OCI-LY1 (cell line): ENCODE data around the gene ZFYVE27.

ENCODE experiments used
- EZH2 ChIP-seq: fragments of 200-600 bp; sonication (generic), shearing (Covaris generic); IDR thresholded peaks from 2 replicates; pipeline ENCODE4 v1.8.0; 2017; ENCODE audit warnings: borderline replicate concordance, mixed run types, mild to moderate bottlenecking, antibody characterized with exemption, low read length, moderate library complexity, mixed read lengths
- TF ChIP-seq, protein P1 (sequence below): fragments of 200-600 bp; sonication (generic), shearing (Covaris generic); IDR thresholded peaks from 2 replicates; pipeline ENCODE4 v1.5.1; 2017; ENCODE audit warnings: mild to moderate bottlenecking, antibody characterized with exemption, low read length, moderate library complexity, mixed read lengths

DNA sequence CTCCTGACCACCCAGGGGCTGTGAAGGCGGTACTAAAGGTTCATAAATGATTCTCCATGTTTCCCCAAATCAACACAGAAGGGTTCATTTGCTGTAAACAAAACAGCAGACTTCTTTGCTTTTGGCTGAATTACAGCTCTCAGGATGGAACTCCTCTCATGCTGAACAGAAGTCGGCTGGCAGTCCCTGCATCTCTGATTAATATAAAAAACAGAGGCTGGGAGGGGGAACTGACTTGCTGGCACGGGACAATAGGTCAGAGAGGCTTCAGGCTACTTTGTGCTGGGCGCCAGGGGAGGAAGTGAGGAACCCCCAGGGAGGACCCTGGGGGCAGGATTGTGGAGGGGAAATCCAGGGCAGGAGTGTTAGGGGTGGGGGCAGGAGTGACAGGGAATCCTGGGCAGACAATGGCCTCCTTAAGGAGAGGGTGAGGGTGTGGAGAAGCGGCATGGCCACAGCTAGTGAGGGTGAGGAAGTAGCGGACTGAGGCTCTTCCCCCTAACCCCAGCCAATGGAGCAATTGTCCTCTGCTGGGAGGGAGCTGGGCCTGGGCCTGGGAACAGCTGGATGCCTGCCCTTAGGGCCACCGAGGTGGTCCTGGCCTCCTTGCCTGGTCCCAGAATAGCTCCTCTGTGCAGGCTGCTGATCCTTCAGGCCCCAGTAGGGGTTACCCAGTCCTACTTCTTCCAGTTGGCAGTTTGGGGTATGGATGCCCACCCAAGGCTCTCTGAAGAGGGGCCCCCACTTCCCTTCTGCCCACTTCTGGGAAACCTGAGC lies 44.1 kb downstream of the ZFYVE27 start:
- TF ChIP-seq, protein P1, sequence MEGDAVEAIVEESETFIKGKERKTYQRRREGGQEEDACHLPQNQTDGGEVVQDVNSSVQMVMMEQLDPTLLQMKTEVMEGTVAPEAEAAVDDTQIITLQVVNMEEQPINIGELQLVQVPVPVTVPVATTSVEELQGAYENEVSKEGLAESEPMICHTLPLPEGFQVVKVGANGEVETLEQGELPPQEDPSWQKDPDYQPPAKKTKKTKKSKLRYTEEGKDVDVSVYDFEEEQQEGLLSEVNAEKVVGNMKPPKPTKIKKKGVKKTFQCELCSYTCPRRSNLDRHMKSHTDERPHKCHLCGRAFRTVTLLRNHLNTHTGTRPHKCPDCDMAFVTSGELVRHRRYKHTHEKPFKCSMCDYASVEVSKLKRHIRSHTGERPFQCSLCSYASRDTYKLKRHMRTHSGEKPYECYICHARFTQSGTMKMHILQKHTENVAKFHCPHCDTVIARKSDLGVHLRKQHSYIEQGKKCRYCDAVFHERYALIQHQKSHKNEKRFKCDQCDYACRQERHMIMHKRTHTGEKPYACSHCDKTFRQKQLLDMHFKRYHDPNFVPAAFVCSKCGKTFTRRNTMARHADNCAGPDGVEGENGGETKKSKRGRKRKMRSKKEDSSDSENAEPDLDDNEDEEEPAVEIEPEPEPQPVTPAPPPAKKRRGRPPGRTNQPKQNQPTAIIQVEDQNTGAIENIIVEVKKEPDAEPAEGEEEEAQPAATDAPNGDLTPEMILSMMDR = no peak
- TF ChIP-seq EZH2 = no peak
